Gastrocnemius medialis (tissue), 4 donors: Measurements from ENCODE around the gene UGT2B17. TPM values are rescaled to one million over a fixed set of nuclear protein-coding genes. Genes with fewer than 3 reads are reported as not detected.

Experiments used
- ATAC-seq, 2 donors: fragments of 150-250 bp; one replicate each; pipeline ENCODE4 v1.9.1; 2016
- DNase-seq, 2 donors: peaks; one replicate each; pipeline ENCODE4 v3.0.0-alpha.2; 2019
- H3K27ac ChIP-seq, 4 donors: fragments of 200-600 bp; sonication (generic); 1 replicate in 1 of 4; 2 replicates in 3 of 4; pipeline ENCODE4 v1.5.1; 2016 to 2018; ENCODE audit warnings: mild to moderate bottlenecking in 2 of 4, moderate library complexity in 1 of 4
- H3K27me3 ChIP-seq, 3 donors: fragments of 200-600 bp; sonication (generic) in 2 of 3; 1 replicate in 1 of 3; 2 replicates in 2 of 3; pipeline versions ENCODE4 v1.5.1 to v1.6.0; 2016 to 2019; ENCODE audit warnings: mild to moderate bottlenecking in 1 of 3, moderate library complexity in 1 of 3
- H3K36me3 ChIP-seq, 2 donors: fragments of 200-600 bp; sonication (generic) in 1 of 2; one replicate each; pipeline ENCODE4 v1.5.1; 2017 to 2018
- H3K4me1 ChIP-seq, 2 donors: fragments of 200-600 bp; sonication (generic) in 1 of 2; one replicate each; pipeline ENCODE4 v1.5.1; 2016 to 2017; ENCODE audit warnings: mild to moderate bottlenecking in 2 of 2
- H3K4me3 ChIP-seq, 4 donors: fragments of 200-600 bp; sonication (generic) in 3 of 4; 1 replicate in 1 of 4; 2 replicates in 3 of 4; pipeline ENCODE4 v1.5.1; 2016 to 2019; ENCODE audit warnings: mild to moderate bottlenecking in 2 of 4
- H3K9me3 ChIP-seq, 3 donors: fragments of 200-600 bp; sonication (generic) in 2 of 3; 1 replicate in 1 of 3; 2 replicates in 2 of 3; pipeline ENCODE4 v1.5.1; 2016 to 2019
- CTCF ChIP-seq, 5 experiments: fragments of 450-650 bp in 3 of 5; fragments of 200-600 bp in 2 of 5; sonication (generic) in 2 of 5; IDR thresholded peaks in 4 of 5; conservative IDR thresholded peaks in 1 of 5; 1 replicate in 4 of 5; 2 replicates in 1 of 5; pipeline ENCODE4 v1.5.1; 2016 to 2019; ENCODE audit warnings: antibody characterized with exemption in 5 of 5, mild to moderate bottlenecking in 3 of 5, moderate library complexity in 3 of 5
- POLR2A ChIP-seq, 2 donors: fragments of 450-650 bp; IDR thresholded peaks; one replicate each; pipeline ENCODE4 v1.6.1; 2017; ENCODE audit warnings: antibody characterized with exemption in 2 of 2, mild to moderate bottlenecking in 2 of 2, moderate library complexity in 2 of 2
- in situ Hi-C, 4 donors: fragments of 200-750 bp; cut with MboI; loops; one replicate each; pipeline versions ENCODE4 v1.15.0 to v1.8.0; 2017; ENCODE audit warnings: low sequenced_read_pairs in 4 of 4
- intact Hi-C: fragments of 100-400 bp; cut with DNase I; formaldehyde crosslinking; loops from one replicate; pipeline ENCODE4 v1.15.1; 2023; ENCODE audit warnings: low total_unique reads
- total RNA-seq, 4 donors: library from RNA; depleted of rRNA; stranded (reverse); fragments of >200 nt; gene quantifications; one replicate each; pipeline versions ENCODE4 v1.1.0 to v1.2.3, GENCODE V29; 2016

The UGT2B17 gene
- total RNA-seq, 4 donors from 2014 or later: 1.9 TPM; not detected in 3

- Histone ChIP-seq H3K9me3 (no peaks in the 10 kb centered on the region), H3K4me1 (no peaks in the 10 kb centered on the region), H3K27me3 (no peaks in the 10 kb centered on the region), H3K4me3 (no peak overlapping the region), H3K36me3 (no peaks in the 10 kb centered on the region), H3K27ac (no peak overlapping the region)
- TF ChIP-seq POLR2A (IDR thresholded peaks at IDR 0.05) (no peak), CTCF (IDR thresholded peaks at IDR 0.05 in 4 of 5, conservative IDR thresholded peaks at IDR 0.05 in 1 of 5) (no peak)
- ATAC-seq (no peak), DNase-seq (no peak)
- in situ Hi-C loops: no loop called here
- intact Hi-C loops: no loop called here
Observed at GRCh38 chr4:68592673-68593072, 16.6 kb upstream of the UGT2B17 start.

- no peak overlapping the region for H3K4me3 ChIP-seq
- in situ Hi-C loops (no loop called here), intact Hi-C loops (no loop called here)
- TF ChIP-seq CTCF (IDR thresholded peaks at IDR 0.05 in 4 of 5, conservative IDR thresholded peaks at IDR 0.05 in 1 of 5) (no peak), POLR2A (IDR thresholded peaks at IDR 0.05) (no peak)
- ATAC-seq: no peak
- no peak overlapping the region for H3K27ac ChIP-seq
- DNase-seq: no peak
- H3K36me3 ChIP-seq: no peaks in the 10 kb centered on the region
- no peaks in the 10 kb centered on the region for H3K4me1 ChIP-seq
- no peaks in the 10 kb centered on the region for H3K9me3 ChIP-seq
- H3K27me3 ChIP-seq: no peaks in the 10 kb centered on the region
Observed at GRCh38 chr4:68591204-68591603, 15.1 kb upstream of the UGT2B17 start.

GRCh38 chr4:68589790-68590189, 13.7 kb upstream of the UGT2B17 start:
- intact Hi-C loops: no loop called here
- in situ Hi-C loops: no loop called here
- H3K27me3 ChIP-seq: no peaks in the 10 kb centered on the region
- H3K9me3 ChIP-seq: no peaks in the 10 kb centered on the region
- no peaks in the 10 kb centered on the region for H3K36me3 ChIP-seq
- H3K4me3 ChIP-seq: no peak overlapping the region
- DNase-seq (no peak), ATAC-seq (no peak)
- no peak overlapping the region for H3K27ac ChIP-seq
- TF ChIP-seq POLR2A (IDR thresholded peaks at IDR 0.05) (no peak), CTCF (IDR thresholded peaks at IDR 0.05 in 4 of 5, conservative IDR thresholded peaks at IDR 0.05 in 1 of 5) (no peak)
- H3K4me1 ChIP-seq: no peaks in the 10 kb centered on the region

- no peak for ATAC-seq
- Histone ChIP-seq H3K27ac (no peak overlapping the region), H3K9me3 (no peaks in the 10 kb centered on the region), H3K4me3 (no peak overlapping the region), H3K4me1 (no peaks in the 10 kb centered on the region), H3K36me3 (no peaks in the 10 kb centered on the region), H3K27me3 (no peaks in the 10 kb centered on the region)
- DNase-seq: no peak
- in situ Hi-C loops: no loop called here
- TF ChIP-seq CTCF (IDR thresholded peaks at IDR 0.05 in 4 of 5, conservative IDR thresholded peaks at IDR 0.05 in 1 of 5): no peak
- no peak for TF ChIP-seq POLR2A (IDR thresholded peaks at IDR 0.05)
- intact Hi-C loops: no loop called here
Observed at GRCh38 chr4:68582339-68582717, 6.2 kb upstream of the UGT2B17 start.
